ENCODE data around the gene TCF3. TPM values are rescaled to one million over a fixed set of nuclear protein-coding genes. Genes with fewer than 3 reads are reported as not detected.

TCF3 gene
- total RNA-seq, 2 experiments from 2014 or later = 518 to 811 TPM

DNA sequence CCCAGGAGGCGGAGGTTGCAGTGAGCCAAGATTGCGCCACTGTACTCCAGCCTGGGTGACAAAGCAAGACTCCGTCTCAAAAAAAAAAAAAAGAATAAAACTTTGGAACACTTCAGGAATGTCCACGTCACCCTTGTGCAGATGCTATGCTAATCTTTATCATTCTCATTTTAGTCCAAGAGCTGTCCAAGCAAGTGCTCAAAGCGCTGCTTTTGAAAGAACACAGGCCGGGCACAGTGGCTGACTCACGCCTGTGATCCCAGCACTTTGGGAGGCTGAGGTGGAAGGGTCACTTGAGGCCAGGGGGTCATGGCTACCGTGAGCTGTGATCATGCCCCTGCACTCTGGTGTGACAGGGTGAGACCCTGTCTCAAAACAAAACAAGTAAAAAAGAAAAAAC, 36.0 kb downstream of the TCF3 start:
- Histone ChIP-seq H3K4me2 (ENCODE audit: low read length) (peak overlapping the region; percentile 44; the same call in 1 of the 2 replicates), H3K9me2 (ENCODE audit: insufficient read depth, low read length) (no peaks in the 10 kb centered on the region), H2AFZ (ENCODE audit: low read length) (no peak overlapping the region), H3K4me1 (ENCODE audit: insufficient read depth, low read length, poor library complexity, severe bottlenecking) (peaks cover 78% of the 10 kb centered on the region), H3K9me3 (ENCODE audit: low read length) (no peaks in the 10 kb centered on the region), H3K4me3 (ENCODE audit: low read depth, low read length, poor library complexity, severe bottlenecking) (no peak overlapping the region), H4K20me1 (ENCODE audit: insufficient read depth, low read length) (no peaks in the 10 kb centered on the region), H3K79me2 (ENCODE audit: insufficient read depth, low read depth, low read length) (peaks cover 10% of the 10 kb centered on the region; the same call in 1 of the 2 replicates), H3K27ac (ENCODE audit: low read depth, low read length, poor library complexity, severe bottlenecking) (peak overlapping the region; percentile 58), H3K36me3 (ENCODE audit: insufficient read depth, low read length) (peaks cover 99% of the 10 kb centered on the region)
- ChIA-PET POLR2A (interaction anchor here (0.6 kb wide), 1 partner anchor 365 kb away, joined by 3 read pairs; no protein-coding TSS in a partner anchor), CTCF (ENCODE audit: unreplicated experiment) (interaction anchor here (0.7 kb wide), 1 partner anchor 70 kb away, joined by 4 read pairs; no protein-coding TSS in a partner anchor)
- TF ChIP-seq EZH2phosphoT487 (IDR thresholded peaks at IDR 0.05; ENCODE audit: borderline replicate concordance, low read depth, low read length) = no peak
- no peak for DNase-seq (ENCODE audit: low spot score)
- no TSS peak for BruUV-seq (replicated peaks)
- intact Hi-C loops (cut with micrococcal nuclease; ENCODE audit: unreplicated experiment) = no loop called here

DNA sequence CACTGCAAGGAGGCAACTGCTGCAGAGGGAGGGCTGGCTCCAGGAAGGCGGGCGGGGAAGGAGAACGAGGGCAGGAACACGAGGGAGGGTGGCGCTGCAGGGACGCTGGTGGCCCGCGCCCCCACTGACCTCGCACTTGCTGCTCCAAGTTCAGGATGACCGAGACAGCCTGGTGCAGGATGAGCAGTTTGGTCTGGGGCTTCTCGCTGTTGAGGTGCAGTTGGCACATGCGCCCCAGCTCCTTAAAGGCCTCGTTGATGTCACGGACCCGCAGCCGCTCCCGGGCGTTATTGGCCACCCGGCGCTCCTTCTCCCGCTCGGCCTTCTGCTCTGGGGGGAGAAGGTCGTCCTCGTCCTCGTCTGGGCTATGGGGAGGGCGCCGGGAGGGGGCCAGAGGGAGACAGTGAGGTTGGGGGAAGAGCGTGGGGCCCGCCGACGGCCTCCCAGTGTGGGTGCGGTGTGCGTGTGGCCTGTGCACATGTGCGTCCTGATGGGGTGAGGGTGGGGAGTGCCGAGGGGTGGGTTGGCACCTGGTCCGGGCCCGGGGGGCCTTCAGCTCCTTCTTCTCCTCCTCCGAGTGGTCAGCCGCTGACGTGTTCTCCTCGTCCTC, 37.2 kb downstream of the TCF3 start:
- H3K4me2 ChIP-seq (ENCODE audit: low read length) = no peak overlapping the region
- H3K79me2 ChIP-seq (ENCODE audit: insufficient read depth, low read depth, low read length) = peaks cover 10% of the 10 kb centered on the region; the same call in 1 of the 2 replicates
- DNase-seq (ENCODE audit: low spot score) = no peak
- no TSS peak for BruUV-seq (replicated peaks)
- H3K4me1 ChIP-seq (ENCODE audit: insufficient read depth, low read length, poor library complexity, severe bottlenecking) = peaks cover 78% of the 10 kb centered on the region
- TF ChIP-seq EZH2phosphoT487 (IDR thresholded peaks at IDR 0.05; ENCODE audit: borderline replicate concordance, low read depth, low read length) = no peak
- TF ChIP-seq, protein P1, sequence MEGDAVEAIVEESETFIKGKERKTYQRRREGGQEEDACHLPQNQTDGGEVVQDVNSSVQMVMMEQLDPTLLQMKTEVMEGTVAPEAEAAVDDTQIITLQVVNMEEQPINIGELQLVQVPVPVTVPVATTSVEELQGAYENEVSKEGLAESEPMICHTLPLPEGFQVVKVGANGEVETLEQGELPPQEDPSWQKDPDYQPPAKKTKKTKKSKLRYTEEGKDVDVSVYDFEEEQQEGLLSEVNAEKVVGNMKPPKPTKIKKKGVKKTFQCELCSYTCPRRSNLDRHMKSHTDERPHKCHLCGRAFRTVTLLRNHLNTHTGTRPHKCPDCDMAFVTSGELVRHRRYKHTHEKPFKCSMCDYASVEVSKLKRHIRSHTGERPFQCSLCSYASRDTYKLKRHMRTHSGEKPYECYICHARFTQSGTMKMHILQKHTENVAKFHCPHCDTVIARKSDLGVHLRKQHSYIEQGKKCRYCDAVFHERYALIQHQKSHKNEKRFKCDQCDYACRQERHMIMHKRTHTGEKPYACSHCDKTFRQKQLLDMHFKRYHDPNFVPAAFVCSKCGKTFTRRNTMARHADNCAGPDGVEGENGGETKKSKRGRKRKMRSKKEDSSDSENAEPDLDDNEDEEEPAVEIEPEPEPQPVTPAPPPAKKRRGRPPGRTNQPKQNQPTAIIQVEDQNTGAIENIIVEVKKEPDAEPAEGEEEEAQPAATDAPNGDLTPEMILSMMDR (conservative IDR thresholded peaks at IDR 0.05; ENCODE audit: low read length) = no peak
- POLR2A ChIA-PET = no interaction called here
- no peaks in the 10 kb centered on the region for H3K9me3 ChIP-seq (ENCODE audit: low read length)
- CTCF ChIA-PET (ENCODE audit: unreplicated experiment) = no interaction called here
- no peaks in the 10 kb centered on the region for H4K20me1 ChIP-seq (ENCODE audit: insufficient read depth, low read length)
- H3K36me3 ChIP-seq (ENCODE audit: insufficient read depth, low read length) = peaks cover 99% of the 10 kb centered on the region
- H3K27ac ChIP-seq (ENCODE audit: low read depth, low read length, poor library complexity, severe bottlenecking) = no peak overlapping the region
- intact Hi-C loops (cut with micrococcal nuclease; ENCODE audit: unreplicated experiment) = no loop called here
- no peak overlapping the region for H2AFZ ChIP-seq (ENCODE audit: low read length)
- no peaks in the 10 kb centered on the region for H3K9me2 ChIP-seq (ENCODE audit: insufficient read depth, low read length)
- H3K4me3 ChIP-seq (ENCODE audit: low read depth, low read length, poor library complexity, severe bottlenecking) = no peak overlapping the region

DNA sequence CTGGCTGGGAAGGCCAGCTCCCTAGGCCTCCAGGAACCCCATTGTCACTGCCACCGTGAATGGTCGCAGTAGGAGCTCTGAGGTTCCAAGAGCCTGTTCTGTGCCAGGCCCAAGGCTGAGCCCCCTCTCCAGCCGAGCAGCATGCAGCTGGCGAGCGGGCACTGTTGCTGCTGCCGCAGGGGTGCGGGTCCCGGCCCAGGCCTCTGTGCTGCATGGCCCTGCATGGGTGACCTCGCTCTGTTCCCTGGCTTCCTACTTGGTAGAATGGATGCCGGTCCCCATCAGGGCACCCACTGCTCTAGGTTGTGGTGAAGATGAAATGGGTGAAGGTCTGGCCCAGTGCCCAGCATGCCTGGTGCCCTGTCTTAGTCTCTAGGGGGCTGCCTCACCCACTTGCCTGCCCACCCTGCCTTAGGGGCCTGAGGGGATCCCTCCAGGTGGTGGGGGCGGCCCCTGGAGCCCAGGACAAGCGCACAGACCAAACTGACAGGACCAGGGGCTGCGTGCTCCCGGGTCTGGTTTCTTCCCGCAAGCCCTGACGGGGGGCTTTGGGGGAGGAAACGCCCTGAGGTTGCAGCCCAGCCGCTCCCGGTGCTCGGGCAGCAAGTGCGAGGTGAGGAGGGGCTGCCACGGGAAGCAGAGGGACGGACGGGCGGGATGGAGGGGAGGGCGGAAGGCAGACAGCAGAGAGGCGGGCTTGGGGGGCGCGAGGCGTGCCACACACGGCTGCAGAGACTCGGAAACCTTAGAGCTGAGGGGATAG, 38.4 kb downstream of the TCF3 start:
- no peaks in the 10 kb centered on the region for H4K20me1 ChIP-seq (ENCODE audit: insufficient read depth, low read length)
- H3K4me3 ChIP-seq (ENCODE audit: low read depth, low read length, poor library complexity, severe bottlenecking) = no peak overlapping the region
- H3K4me1 ChIP-seq (ENCODE audit: insufficient read depth, low read length, poor library complexity, severe bottlenecking) = peaks cover 79% of the 10 kb centered on the region
- H3K4me2 ChIP-seq (ENCODE audit: low read length) = no peak overlapping the region
- ChIA-PET POLR2A (no interaction called here), CTCF (ENCODE audit: unreplicated experiment) (no interaction called here)
- H3K36me3 ChIP-seq (ENCODE audit: insufficient read depth, low read length) = peaks cover 99% of the 10 kb centered on the region
- no peak overlapping the region for H2AFZ ChIP-seq (ENCODE audit: low read length)
- intact Hi-C loops (cut with micrococcal nuclease; ENCODE audit: unreplicated experiment) = no loop called here
- H3K9me2 ChIP-seq (ENCODE audit: insufficient read depth, low read length) = no peaks in the 10 kb centered on the region
- no peak for DNase-seq (ENCODE audit: low spot score)
- no TSS peak for BruUV-seq (replicated peaks)
- peaks cover 10% of the 10 kb centered on the region; the same call in 1 of the 2 replicates for H3K79me2 ChIP-seq (ENCODE audit: insufficient read depth, low read depth, low read length)
- TF ChIP-seq EZH2phosphoT487 (IDR thresholded peaks at IDR 0.05; ENCODE audit: borderline replicate concordance, low read depth, low read length) = no peak
- TF ChIP-seq, protein P1 (conservative IDR thresholded peaks at IDR 0.05; ENCODE audit: low read length) = no peak
- no peaks in the 10 kb centered on the region for H3K9me3 ChIP-seq (ENCODE audit: low read length)
- no peak overlapping the region for H3K27ac ChIP-seq (ENCODE audit: low read depth, low read length, poor library complexity, severe bottlenecking)
